Activated CD8-positive, alpha-beta T cell treated with anti-CD3 and anti-CD28 coated beads, Interleukin-2, amount 10 ng/mL, durations not matched to agents 7 days and 5 days (primary cell): ENCODE measurements around the gene RETSAT. TPM values are rescaled to one million over a fixed set of nuclear protein-coding genes. Genes with fewer than 3 reads are reported as not detected.
"Not testable (repeated sequence)": the region's sequence is repeated elsewhere in the genome, so short reads cannot be mapped to it uniquely, and the experiment has no call there.

Source experiments
- ATAC-seq: fragments of 150-1000 bp; cut with Tn5 transposase; one replicate; pipeline ENCODE4 v1.10.0; 2021; ENCODE audit warnings: moderate library complexity
- CTCF ChIA-PET: fragments of 350-600 bp; sonication (Branson Sonifier 250); formaldehyde crosslinking; loops from one replicate; lab custom pipeline; 2021; ENCODE audit warnings: antibody characterized with exemption; lab: Charles Lee
- POLR2A ChIA-PET: fragments of 350-600 bp; sonication (Branson Sonifier 250); formaldehyde crosslinking; loops from one replicate; lab custom pipeline; 2021; ENCODE audit warnings: antibody characterized with exemption; lab: Charles Lee
- DNase-seq: peaks from one replicate; pipeline ENCODE4 v3.0.0-alpha.2; 2020
- H3K27ac Mint-ChIP-seq: one replicate; pipeline ENCODE4 v1.8.0; 2021; ENCODE audit warnings: mild to moderate bottlenecking, mixed read lengths
- H3K27me3 Mint-ChIP-seq: one replicate; pipeline ENCODE4 v1.8.0; 2021; ENCODE audit warnings: low read depth, mixed read lengths
- H3K36me3 Mint-ChIP-seq: one replicate; pipeline ENCODE4 v1.8.0; 2021; ENCODE audit warnings: low read depth, mixed read lengths
- H3K4me1 Mint-ChIP-seq: one replicate; pipeline ENCODE4 v1.8.0; 2021; ENCODE audit warnings: low read depth, mixed read lengths
- H3K4me3 Mint-ChIP-seq: one replicate; pipeline ENCODE4 v1.8.0; 2021; ENCODE audit warnings: mild to moderate bottlenecking, mixed read lengths
- H3K9me3 Mint-ChIP-seq: one replicate; pipeline ENCODE4 v1.8.0; 2022; ENCODE audit warnings: mixed read lengths; ENCODE audit not compliant: insufficient read depth
- total RNA-seq, 2 experiments: library from RNA; stranded (reverse); gene quantifications; one replicate each; pipeline ENCODE4 v1.2.3, GENCODE V29; 2021

The RETSAT gene
- total RNA-seq, 2 experiments from 2014 or later, result 27.8 to 28.4 TPM

DNA sequence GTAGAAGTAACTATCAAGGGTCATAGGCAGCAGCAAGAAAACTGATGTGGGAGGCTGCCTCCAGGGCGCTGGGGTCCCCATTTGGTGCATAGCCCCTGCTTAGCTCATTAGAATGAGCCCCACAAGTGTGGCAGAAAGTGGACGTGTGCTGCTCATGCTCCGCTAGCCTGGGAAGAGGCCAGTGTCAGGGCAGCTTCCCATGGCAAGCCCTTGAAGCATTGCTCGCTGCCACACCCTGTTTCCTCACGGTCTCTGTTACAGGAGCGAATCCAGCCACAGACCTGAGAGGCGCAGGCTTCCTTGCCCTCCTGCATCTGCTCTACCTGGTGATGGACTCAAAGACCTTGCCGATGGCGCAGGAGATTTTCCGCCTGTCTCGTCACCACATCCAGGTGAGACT is 22.8 kb upstream of the RETSAT start:
- H3K4me3 Mint-ChIP-seq, result no peak overlapping the region
- ChIA-PET POLR2A (no interaction called here), CTCF (interaction anchor here (1.3 kb wide), 1 partner anchor 15 kb away, joined by 3 read pairs; no protein-coding TSS in a partner anchor)
- no peak overlapping the region for H3K27ac Mint-ChIP-seq
- ATAC-seq (no peak), DNase-seq (no peak)
- no peaks in the 10 kb centered on the region for H3K4me1 Mint-ChIP-seq
- peaks cover 46% of the 10 kb centered on the region for H3K36me3 Mint-ChIP-seq
- H3K9me3 Mint-ChIP-seq, result peaks cover 4% of the 10 kb centered on the region
- no peaks in the 10 kb centered on the region for H3K27me3 Mint-ChIP-seq

DNA sequence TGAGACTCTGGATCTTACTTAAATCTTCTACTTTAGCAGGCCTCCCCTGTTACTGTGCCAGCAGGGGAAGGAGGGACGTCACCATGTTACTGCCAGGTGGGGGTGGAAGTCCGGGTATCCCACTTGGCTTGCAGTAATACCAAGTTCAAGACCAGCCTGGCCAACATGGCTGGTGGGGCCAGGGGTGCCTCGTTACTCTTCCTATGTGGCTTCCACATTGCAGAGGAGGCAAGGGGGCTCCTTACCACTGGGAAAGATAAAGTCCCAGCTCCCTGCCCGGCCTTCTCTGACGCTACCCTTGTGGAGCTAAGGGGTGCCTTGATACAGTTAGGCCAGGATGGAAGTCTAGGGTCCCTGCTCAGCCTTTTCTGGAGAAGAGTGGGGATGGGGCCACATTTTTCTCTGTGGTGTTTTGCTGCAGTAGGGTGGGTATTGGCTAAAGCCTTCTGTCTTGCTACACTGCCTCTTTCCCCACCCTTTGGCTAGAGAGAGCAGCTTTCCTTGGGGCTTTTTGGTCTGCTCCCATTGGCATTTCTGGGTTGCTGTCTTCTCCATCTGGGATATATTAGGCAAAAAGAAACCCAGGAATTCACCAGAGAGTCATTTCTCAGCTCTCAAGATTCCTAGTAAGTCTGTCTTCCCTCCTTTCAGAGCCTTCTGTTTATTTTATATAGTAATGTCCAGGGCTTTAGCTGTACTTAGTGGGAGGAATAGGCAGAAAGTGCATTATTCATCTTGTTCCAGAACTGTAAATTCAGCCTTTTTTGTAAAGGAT is 22.1 kb upstream of the RETSAT start:
- POLR2A ChIA-PET, result interaction anchor here (1.1 kb wide), 1 partner anchor 40 kb away, joined by 3 read pairs; no protein-coding TSS in a partner anchor
- Mint-ChIP-seq H3K9me3 (peaks cover 4% of the 10 kb centered on the region), H3K27ac (no peak overlapping the region), H3K27me3 (no peaks in the 10 kb centered on the region), H3K4me1 (no peaks in the 10 kb centered on the region), H3K36me3 (peaks cover 44% of the 10 kb centered on the region), H3K4me3 (no peak overlapping the region)
- DNase-seq, result no peak
- CTCF ChIA-PET, result interaction anchor here (1.3 kb wide), 1 partner anchor 15 kb away, joined by 3 read pairs; no protein-coding TSS in a partner anchor
- ATAC-seq, result no peak

DNA sequence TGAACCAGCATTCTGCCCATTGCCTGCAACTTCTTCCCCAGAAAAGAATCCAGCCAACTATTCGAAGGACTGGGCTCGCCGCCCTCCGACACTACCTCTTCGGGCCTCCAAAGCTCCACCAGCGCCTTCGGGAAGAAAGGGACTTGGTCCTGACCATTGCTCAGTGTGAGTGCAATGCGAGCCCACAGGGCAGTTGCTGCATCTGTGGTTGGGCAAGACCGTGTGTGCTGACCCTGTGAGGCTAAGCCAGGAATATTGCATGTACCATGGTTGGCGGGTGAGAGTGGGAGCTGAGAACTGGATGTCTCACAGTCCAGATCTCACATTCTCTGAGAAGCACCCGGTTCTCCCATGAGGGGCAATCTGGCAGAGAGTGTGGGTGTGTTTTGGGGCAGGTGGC is 16.7 kb upstream of the RETSAT start:
- H3K27ac Mint-ChIP-seq, result no peak overlapping the region
- H3K27me3 Mint-ChIP-seq, result no peaks in the 10 kb centered on the region
- peaks cover 13% of the 10 kb centered on the region for H3K36me3 Mint-ChIP-seq
- ATAC-seq, result no peak
- no peaks in the 10 kb centered on the region for H3K9me3 Mint-ChIP-seq
- DNase-seq, result no peak
- no peak overlapping the region for H3K4me3 Mint-ChIP-seq
- CTCF ChIA-PET, result no interaction called here
- no peaks in the 10 kb centered on the region for H3K4me1 Mint-ChIP-seq
- POLR2A ChIA-PET, result interaction anchor here (1.1 kb wide), 2 partner anchors 16 to 44 kb away, joined by 3 to 5 read pairs; partner anchors contain the start of genes ELMOD3 and RETSAT

DNA sequence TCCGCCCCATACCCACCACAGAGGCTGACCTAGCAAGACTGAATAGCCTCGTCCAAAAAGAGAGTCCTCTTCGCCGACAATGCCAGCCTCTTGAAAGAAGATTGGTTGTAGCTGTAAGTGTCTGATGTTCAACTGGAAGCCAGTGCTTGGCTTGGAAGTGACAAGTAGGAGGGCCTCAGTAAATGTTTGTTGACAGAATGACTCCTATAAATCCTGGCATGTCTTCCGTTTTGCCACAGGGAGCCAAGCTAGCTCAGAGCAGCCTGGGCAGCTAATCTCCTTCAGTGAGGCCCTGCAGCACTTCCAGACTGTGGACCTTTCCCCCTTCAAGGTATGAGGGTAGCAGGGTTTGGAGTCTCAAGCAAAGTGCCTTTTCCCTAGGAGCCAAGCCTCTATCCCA is 15.2 kb upstream of the RETSAT start:
- Mint-ChIP-seq H3K27me3 (no peaks in the 10 kb centered on the region), H3K4me3 (no peak overlapping the region), H3K36me3 (peaks cover 9% of the 10 kb centered on the region), H3K27ac (no peak overlapping the region), H3K9me3 (no peaks in the 10 kb centered on the region), H3K4me1 (no peaks in the 10 kb centered on the region)
- POLR2A ChIA-PET, result interaction anchor here (1.1 kb wide), 1 partner anchor 15 kb away, joined by 5 read pairs; the partner anchor contains the start of genes ELMOD3 and RETSAT
- DNase-seq, result no peak
- CTCF ChIA-PET, result interaction anchor here (0.6 kb wide), 1 partner anchor 14 kb away, joined by 3 read pairs; no protein-coding TSS in a partner anchor
- ATAC-seq, result no peak

DNA sequence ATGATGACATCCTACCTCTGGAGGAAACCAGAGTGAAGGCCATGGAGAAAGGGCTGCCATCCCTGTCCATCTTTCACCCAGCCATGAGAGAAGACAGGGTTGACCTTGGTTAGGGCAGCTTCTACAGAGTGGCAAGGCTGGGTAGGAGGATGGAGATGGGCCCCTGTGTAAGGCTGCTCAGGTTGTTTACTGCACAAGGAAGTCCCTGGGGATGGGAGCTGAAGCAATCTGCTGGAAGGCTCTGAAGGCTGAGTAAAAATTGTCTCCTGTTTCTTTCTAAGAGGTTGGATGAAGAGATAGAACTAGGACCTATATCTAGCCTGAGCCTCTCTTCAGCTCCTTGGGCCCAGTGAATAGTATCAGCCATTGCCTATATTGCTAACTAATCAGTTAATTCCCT is 14.6 kb upstream of the RETSAT start:
- H3K27ac Mint-ChIP-seq, result peak overlapping the region; percentile 46
- no peaks in the 10 kb centered on the region for H3K4me1 Mint-ChIP-seq
- peaks cover 7% of the 10 kb centered on the region for H3K36me3 Mint-ChIP-seq
- POLR2A ChIA-PET, result no interaction called here
- H3K9me3 Mint-ChIP-seq, result no peaks in the 10 kb centered on the region
- H3K4me3 Mint-ChIP-seq, result no peak overlapping the region
- CTCF ChIA-PET, result no interaction called here
- no peak for ATAC-seq
- no peak for DNase-seq
- H3K27me3 Mint-ChIP-seq, result no peaks in the 10 kb centered on the region

DNA sequence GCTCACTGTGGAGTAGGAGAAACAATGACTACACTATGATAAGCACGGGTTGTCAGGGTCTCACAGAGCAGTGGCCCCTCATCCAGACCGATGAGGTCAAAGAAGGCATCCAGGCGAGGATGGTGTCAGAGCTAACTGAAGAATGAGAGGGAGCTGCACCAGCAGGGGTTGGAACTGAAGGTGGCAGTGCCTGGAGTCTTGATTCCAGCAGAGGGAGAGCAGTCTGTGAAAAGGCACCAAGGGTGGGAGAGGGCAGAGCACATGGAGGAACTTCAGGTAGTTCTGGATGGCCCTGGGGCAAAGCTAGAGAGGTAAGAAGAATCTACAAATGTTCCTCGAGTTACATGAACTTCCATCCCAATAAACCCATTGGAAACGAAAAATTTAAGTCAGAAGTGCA is 12.9 kb upstream of the RETSAT start:
- Mint-ChIP-seq H3K27me3 (no peaks in the 10 kb centered on the region), H3K4me3 (no peak overlapping the region), H3K27ac (no peak overlapping the region), H3K36me3 (peaks cover 10% of the 10 kb centered on the region), H3K9me3 (no peaks in the 10 kb centered on the region), H3K4me1 (no peaks in the 10 kb centered on the region)
- ATAC-seq, result no peak
- ChIA-PET CTCF (no interaction called here), POLR2A (interaction anchor here (1.9 kb wide), 1 partner anchor 39 kb away, joined by 5 read pairs; the partner anchor contains the start of gene TGOLN2)
- no peak for DNase-seq

DNA sequence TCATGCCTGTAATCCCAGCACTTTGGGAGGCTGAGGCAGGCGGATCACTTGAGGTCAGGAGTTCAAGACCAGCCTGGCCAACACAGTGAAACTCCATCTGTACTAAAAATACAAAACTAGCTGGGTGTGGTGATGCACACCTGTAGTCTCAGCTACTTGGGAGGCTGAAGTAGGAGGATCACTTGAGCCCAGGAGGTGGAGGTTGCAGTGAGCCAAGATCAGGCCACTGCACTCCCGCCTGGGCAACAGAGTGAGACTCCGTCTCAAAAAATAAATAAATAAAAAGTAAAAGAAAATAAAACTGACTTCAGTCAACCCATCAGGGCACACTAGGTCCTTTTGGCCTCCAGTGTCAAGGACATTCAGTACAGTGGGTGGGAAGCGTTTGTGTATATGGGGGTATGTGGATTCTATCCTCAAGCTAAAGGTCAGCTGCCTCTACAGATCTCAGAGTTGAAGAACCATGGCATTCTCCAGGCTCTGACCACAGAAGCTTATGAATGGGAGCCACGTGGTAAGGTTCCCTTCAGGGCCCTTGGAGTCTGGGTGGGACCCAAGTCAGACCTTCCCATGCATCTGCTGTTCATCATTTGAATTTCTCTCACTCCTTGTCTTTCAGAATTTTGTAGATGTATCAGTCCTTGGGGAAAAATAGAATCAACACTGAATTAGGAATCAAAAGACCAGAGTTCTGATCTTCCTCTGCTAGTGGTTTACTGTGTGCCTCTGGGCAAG is 8.5 kb upstream of the RETSAT start:
- POLR2A ChIA-PET, result interaction anchor here (1.4 kb wide), 1 partner anchor 8 kb away, joined by 5 read pairs; the partner anchor contains the start of genes ELMOD3 and RETSAT
- CTCF ChIA-PET, H3K4me1 Mint-ChIP-seq, DNase-seq, H3K4me3 Mint-ChIP-seq, ATAC-seq, H3K27ac Mint-ChIP-seq, H3K9me3 Mint-ChIP-seq, H3K27me3 Mint-ChIP-seq: not testable (repeated sequence)
- H3K36me3 Mint-ChIP-seq, result peaks cover 27% of the 10 kb centered on the region

DNA sequence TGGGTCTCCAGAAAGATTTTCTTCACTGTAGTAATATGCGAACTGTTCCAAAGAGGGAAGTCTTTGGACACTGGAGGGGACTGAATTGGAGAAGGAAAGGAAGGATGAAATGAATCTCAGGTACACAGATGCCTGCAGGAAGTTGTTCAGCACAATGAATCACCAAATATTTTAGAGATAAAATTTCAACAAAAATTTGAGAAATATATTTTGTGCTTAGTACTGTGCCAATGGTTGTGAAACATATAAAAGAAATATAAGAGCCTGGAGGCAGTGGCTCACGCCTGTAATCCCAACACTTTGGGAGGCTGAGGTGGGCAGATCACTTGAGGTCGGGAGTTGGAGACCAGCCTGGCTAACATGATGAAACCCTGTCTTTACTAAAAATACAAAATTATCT is 3.4 kb upstream of the RETSAT start:
- no peak overlapping the region for H3K27ac Mint-ChIP-seq
- CTCF ChIA-PET, result interaction anchor here (1.2 to 1.3 kb wide), 2 partner anchors 62 to 198 kb away, joined by 3 to 4 read pairs; no protein-coding TSS in a partner anchor
- peaks cover 44% of the 10 kb centered on the region for H3K36me3 Mint-ChIP-seq
- no peaks in the 10 kb centered on the region for H3K9me3 Mint-ChIP-seq
- H3K27me3 Mint-ChIP-seq, result no peaks in the 10 kb centered on the region
- no peak overlapping the region for H3K4me3 Mint-ChIP-seq
- POLR2A ChIA-PET, result interaction anchor here (1.8 kb wide), 1 partner anchor 181 kb away, joined by 6 read pairs; the partner anchor contains the start of gene MAT2A
- no peak for DNase-seq
- peaks cover 38% of the 10 kb centered on the region for H3K4me1 Mint-ChIP-seq
- ATAC-seq, result no peak

DNA sequence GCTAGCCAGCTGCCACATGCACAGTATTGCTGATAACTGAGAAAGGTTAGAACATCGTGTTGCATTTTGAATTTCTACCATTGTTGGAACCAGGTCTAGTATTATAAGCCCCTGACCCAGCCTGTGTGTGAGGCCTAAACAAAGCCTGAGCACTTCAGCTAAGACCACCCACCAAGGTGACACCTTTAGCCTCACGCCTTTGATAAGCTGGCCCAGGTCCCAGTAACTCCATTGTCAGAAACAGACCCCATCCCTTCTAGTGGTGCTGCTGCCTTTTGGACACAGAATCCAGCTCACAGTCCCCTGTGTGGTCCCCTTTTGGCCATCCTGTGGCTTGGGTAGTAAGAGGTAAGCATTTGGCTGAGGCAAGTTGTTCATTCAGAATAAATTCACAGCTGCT is 1.9 kb upstream of the RETSAT start:
- Mint-ChIP-seq H3K9me3 (no peaks in the 10 kb centered on the region), H3K27me3 (no peaks in the 10 kb centered on the region), H3K36me3 (peaks cover 44% of the 10 kb centered on the region), H3K4me1 (peaks cover 45% of the 10 kb centered on the region), H3K4me3 (peak overlapping the region; percentile 99), H3K27ac (no peak overlapping the region)
- DNase-seq (no peak), ATAC-seq (no peak)
- ChIA-PET CTCF (interaction anchor here (1.1 kb wide), 1 partner anchor 194 kb away, joined by 4 read pairs; no protein-coding TSS in a partner anchor), POLR2A (interaction anchor here (0.6 to 1.8 kb wide), 3 partner anchors 27 to 206 kb away, joined by 3 to 6 read pairs (median 4); partner anchors contain the start of gene MAT2A)

DNA sequence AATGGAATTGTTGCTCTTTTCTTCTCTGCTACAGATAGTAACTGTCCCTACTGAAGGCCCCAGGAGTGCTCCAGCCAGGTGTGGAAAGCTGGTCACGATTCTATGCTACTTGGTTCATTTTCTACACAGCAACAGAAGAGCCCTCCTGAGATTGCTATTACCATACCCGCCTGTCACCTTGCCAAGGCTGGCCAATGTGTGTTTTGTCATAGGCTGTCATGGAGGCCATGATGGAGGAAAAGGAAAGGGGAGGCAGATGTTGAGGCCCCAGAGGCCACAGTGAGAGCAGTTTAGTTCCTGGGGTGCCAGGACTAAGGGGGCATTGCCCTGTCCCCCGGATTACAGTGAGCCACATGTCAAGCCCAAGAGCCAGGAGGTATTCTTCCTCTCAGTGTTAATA is 1.2 kb upstream of the RETSAT start:
- Mint-ChIP-seq H3K36me3 (peaks cover 48% of the 10 kb centered on the region), H3K9me3 (no peaks in the 10 kb centered on the region), H3K4me3 (peak overlapping the region; percentile 99), H3K27ac (peak overlapping the region; percentile 50), H3K27me3 (no peaks in the 10 kb centered on the region), H3K4me1 (peaks cover 45% of the 10 kb centered on the region)
- CTCF ChIA-PET, result interaction anchor here (1.1 to 2.4 kb wide), 6 partner anchors 29 to 282 kb away, joined by 4 to 12 read pairs (median 6); partner anchors contain the start of genes MAT2A and TGOLN2
- DNase-seq (no peak), ATAC-seq (no peak)
- POLR2A ChIA-PET, result interaction anchor here (0.9 to 3.0 kb wide), 6 partner anchors 9 to 239 kb away, joined by 3 to 54 read pairs (median 6); partner anchors contain the start of genes MAT2A and TGOLN2

DNA sequence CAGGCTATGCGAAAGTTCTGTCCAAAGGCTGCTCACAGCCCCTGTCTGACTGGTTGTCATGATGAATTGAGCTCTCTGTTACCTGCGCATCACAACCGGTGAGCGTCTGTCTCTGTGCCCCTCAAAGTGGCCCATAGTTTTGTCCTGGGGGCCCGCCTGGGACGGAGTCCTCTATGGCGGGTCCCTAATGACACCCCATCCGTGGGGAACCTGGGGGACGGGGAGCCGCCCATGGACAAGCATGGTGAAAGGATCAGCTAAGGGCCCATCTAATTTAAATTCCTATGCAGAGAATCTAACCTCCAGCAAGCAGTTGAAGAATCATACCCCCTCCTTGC is 714 bp upstream of the RETSAT start:
- Mint-ChIP-seq H3K9me3 (no peaks in the 10 kb centered on the region), H3K4me3 (peak overlapping the region; percentile 99), H3K36me3 (peaks cover 53% of the 10 kb centered on the region)

More for the DNA sequence above, 714 bp upstream of the RETSAT start:
- H3K4me1 Mint-ChIP-seq, result peaks cover 45% of the 10 kb centered on the region
- DNase-seq (no peak), ATAC-seq (no peak)
- ChIA-PET POLR2A (interaction anchor here (0.7 to 3.0 kb wide), 22 partner anchors 8 to 447 kb away, joined by 3 to 54 read pairs (median 4); partner anchors contain the start of genes GGCX, MAT2A and TGOLN2), CTCF (interaction anchor here (0.9 to 2.4 kb wide), 9 partner anchors 9 to 282 kb away, joined by 3 to 12 read pairs (median 5); partner anchors contain the start of genes MAT2A and TGOLN2)
- no peaks in the 10 kb centered on the region for H3K27me3 Mint-ChIP-seq
- H3K27ac Mint-ChIP-seq, result peak overlapping the region; percentile 99
